ENCODE data around the gene RBM24. TPM values are rescaled to one million over a fixed set of nuclear protein-coding genes. Genes with fewer than 3 reads are reported as not detected.

Gene RBM24
- total RNA-seq, 4 donors from 2014 or later = 10.9 to 25.5 (median 20.9) TPM

GRCh38 chr6:17276766-17277165, 4.4 kb upstream of the RBM24 start:
- no peak overlapping the region for H3K4me3 ChIP-seq
- peaks cover 10 to 45% (median 38%) of the 10 kb centered on the region in 4 donors for H3K4me1 ChIP-seq
- 56% methylated on average over 3 of the region's 3 CpGs for WGBS
- TF ChIP-seq POLR2A (IDR thresholded peaks at IDR 0.05; ENCODE audit: low read depth) = no peak
- no peak for TF ChIP-seq CTCF (IDR thresholded peaks at IDR 0.05)
- no peak for TF ChIP-seq POLR2AphosphoS5 (IDR thresholded peaks at IDR 0.05)
- intact Hi-C loops (cut with DNase I) = loop anchor here (5.0 kb wide), 1 partner anchor 196 kb away; no protein-coding TSS in a partner anchor
- H3K27me3 ChIP-seq = no peaks in the 10 kb centered on the region
- DNase-seq (ENCODE audit: extremely low spot score) = no peak
- no peaks in the 10 kb centered on the region for H3K9me3 ChIP-seq
- H3K36me3 ChIP-seq = no peaks in the 10 kb centered on the region
- peak overlapping the region; percentile 96 to 99 (median 96) for H3K27ac ChIP-seq (replicated peaks in 1 of 4)

- no peaks in the 10 kb centered on the region for H3K9me3 ChIP-seq
- no peak for DNase-seq (ENCODE audit: extremely low spot score)
- no peak for TF ChIP-seq POLR2A (IDR thresholded peaks at IDR 0.05; ENCODE audit: low read depth)
- TF ChIP-seq POLR2AphosphoS5 (IDR thresholded peaks at IDR 0.05) = no peak
- intact Hi-C loops (cut with DNase I) = loop anchor here (5.0 kb wide), 1 partner anchor 195 kb away; no protein-coding TSS in a partner anchor
- H3K27ac ChIP-seq (replicated peaks in 1 of 4) = peak overlapping the region; percentile 96 to 99 (median 96)
- peaks cover 10 to 45% (median 38%) of the 10 kb centered on the region in 4 donors for H3K4me1 ChIP-seq
- 63% methylated on average over 2 of the region's 2 CpGs for WGBS
- no peak overlapping the region for H3K4me3 ChIP-seq
- H3K36me3 ChIP-seq = no peaks in the 10 kb centered on the region
- no peaks in the 10 kb centered on the region for H3K27me3 ChIP-seq
These were observed 3.9 kb upstream of the RBM24 start for GRCh38 chr6:17277256-17277655.

- no peaks in the 10 kb centered on the region for H3K27me3 ChIP-seq
- H3K4me1 ChIP-seq = peaks cover 10 to 57% (median 47%) of the 10 kb centered on the region in 4 donors
- H3K9me3 ChIP-seq = no peaks in the 10 kb centered on the region
- intact Hi-C loops (cut with DNase I) = loop anchor here (5.0 kb wide), 1 partner anchor 194 kb away; no protein-coding TSS in a partner anchor
- H3K27ac ChIP-seq (replicated peaks in 1 of 4) = peak overlapping the region; percentile 96 to 99 (median 96)
- DNase-seq (ENCODE audit: extremely low spot score) = no peak
- WGBS = 41% methylated on average over 10 of the region's 10 CpGs
- no peaks in the 10 kb centered on the region for H3K36me3 ChIP-seq
- no peak for TF ChIP-seq CTCF (IDR thresholded peaks at IDR 0.05)
- peak in 1 of 2 donors; percentile 32 for TF ChIP-seq POLR2AphosphoS5 (IDR thresholded peaks at IDR 0.05)
- TF ChIP-seq POLR2A (IDR thresholded peaks at IDR 0.05; ENCODE audit: low read depth) = no peak
- peak overlapping the region in 3 of 4 donors; percentile 3 to 26 (median 15) for H3K4me3 ChIP-seq
These were observed 2.7 kb upstream of the RBM24 start for GRCh38 chr6:17278289-17279063.

GRCh38 chr6:17280138-17280537, 1.0 kb upstream of the RBM24 start:
- peaks cover 10 to 69% (median 58%) of the 10 kb centered on the region in 4 donors for H3K4me1 ChIP-seq
- TF ChIP-seq POLR2A (IDR thresholded peaks at IDR 0.05; ENCODE audit: low read depth) = no peak
- no peak for TF ChIP-seq CTCF (IDR thresholded peaks at IDR 0.05)
- no peak for TF ChIP-seq EP300 (IDR thresholded peaks at IDR 0.05)
- TF ChIP-seq POLR2AphosphoS5 (IDR thresholded peaks at IDR 0.05) = no peak
- no peak for DNase-seq (ENCODE audit: extremely low spot score)
- intact Hi-C loops (cut with DNase I) = loop anchor here (5.0 kb wide), 2 partner anchors 112 to 302 kb away; partner anchors contain the start of gene CAP2
- H3K27ac ChIP-seq (replicated peaks in 1 of 4) = peak overlapping the region; percentile 96 to 99 (median 96)
- H3K9me3 ChIP-seq = no peaks in the 10 kb centered on the region
- 40% methylated on average over 11 of the region's 11 CpGs for WGBS
- H3K36me3 ChIP-seq = no peaks in the 10 kb centered on the region
- H3K4me3 ChIP-seq = peak overlapping the region; percentile 76 to 93 (median 90)
- H3K27me3 ChIP-seq = no peaks in the 10 kb centered on the region

- 11% methylated on average over 18 of the region's 55 CpGs for WGBS
- intact Hi-C loops (cut with DNase I) = loop anchor here (5.0 kb wide), 2 partner anchors 112 to 302 kb away; partner anchors contain the start of gene CAP2
- peak overlapping the region; percentile 96 to 99 (median 96) for H3K27ac ChIP-seq (replicated peaks in 1 of 4)
These were observed 540 bp upstream of the RBM24 start for GRCh38 chr6:17280552-17281090.

More at GRCh38 chr6:17280552-17281090, 540 bp upstream of the RBM24 start:
- Histone ChIP-seq H3K9me3 (no peaks in the 10 kb centered on the region), H3K4me3 (peak overlapping the region; percentile 76 to 93 (median 90)), H3K36me3 (no peaks in the 10 kb centered on the region), H3K4me1 (peaks cover 10 to 74% (median 62%) of the 10 kb centered on the region in 4 donors), H3K27me3 (no peaks in the 10 kb centered on the region)
- DNase-seq (ENCODE audit: extremely low spot score) = no peak
- TF ChIP-seq EP300 (IDR thresholded peaks at IDR 0.05) (no peak), POLR2AphosphoS5 (IDR thresholded peaks at IDR 0.05) (peak; percentile 47 to 56), POLR2A (IDR thresholded peaks at IDR 0.05; ENCODE audit: low read depth) (no peak), CTCF (IDR thresholded peaks at IDR 0.05) (peak in 1 of 3 experiments; percentile 17)
